H1 (cell line): ENCODE measurements around the gene MVP. TPM values are rescaled to one million over a fixed set of nuclear protein-coding genes. Genes with fewer than 3 reads are reported as not detected.

Source experiments
- BACH1 ChIP-seq: IDR thresholded peaks from 2 replicates; pipeline ENCODE4 v1.6.1; 2012; ENCODE audit warnings: low read length, improper control_type of control experiment
- CEBPB ChIP-seq: IDR thresholded peaks from 2 replicates; pipeline ENCODE4 v1.6.1; 2012; ENCODE audit warnings: low read depth, low read length
- EZH2 ChIP-seq: fragments of 200-600 bp; sonication (generic); IDR thresholded peaks from 2 replicates; pipeline ENCODE4 v1.7.1; 2012; ENCODE audit warnings: low read depth, mild to moderate bottlenecking, moderate library complexity, low read length, inconsistent platforms; ENCODE audit not compliant: severe bottlenecking
- KDM4A ChIP-seq: IDR thresholded peaks from one replicate; pipeline ENCODE4 v1.7.1; 2012; ENCODE audit warnings: low read depth, mild to moderate bottlenecking, moderate library complexity, low read length, inconsistent platforms; ENCODE audit not compliant: severe bottlenecking
- KDM5A ChIP-seq: fragments of 200-600 bp; IDR thresholded peaks from 2 replicates; pipeline ENCODE4 v1.7.1; 2012; ENCODE audit warnings: mild to moderate bottlenecking, low read length, inconsistent platforms, mixed read lengths
- PHF8 ChIP-seq: fragments of 200-600 bp; sonication (generic); conservative IDR thresholded peaks from 2 replicates; pipeline ENCODE4 v1.7.1; 2012; ENCODE audit warnings: low read depth, mild to moderate bottlenecking, inconsistent platforms, low read length, moderate library complexity
- POLR2A ChIP-seq, 2 experiments: IDR thresholded peaks; 1 replicate in 1 of 2; 2 replicates in 1 of 2; pipeline ENCODE4 v1.6.1; 2011; ENCODE audit warnings: low read depth in 2 of 2, low read length in 2 of 2, mild to moderate bottlenecking in 2 of 2; ENCODE audit errors: control extremely low read depth in 1 of 2
- POU5F1 ChIP-seq: IDR thresholded peaks from 2 replicates; pipeline ENCODE4 v1.6.1; 2011; ENCODE audit warnings: low read depth, mild to moderate bottlenecking, low read length, moderate library complexity
- RFX5 ChIP-seq: IDR thresholded peaks from 2 replicates; pipeline ENCODE4 v1.6.1; 2011; ENCODE audit warnings: low read depth, low read length, improper control_type of control experiment, borderline replicate concordance
- SAP30 ChIP-seq: fragments of 300-600 bp; sonication (generic); IDR thresholded peaks from 2 replicates; pipeline ENCODE4 v1.7.1; 2012; ENCODE audit warnings: low read length, moderate library complexity, mild to moderate bottlenecking, inconsistent platforms; ENCODE audit not compliant: insufficient read depth, insufficient replicate concordance
- SIN3A ChIP-seq, 2 experiments: IDR thresholded peaks in 1 of 2; conservative IDR thresholded peaks in 1 of 2; 2 replicates each; pipeline ENCODE4 v1.6.1; 2011 to 2012; ENCODE audit warnings: low read length in 2 of 2, improper control_type of control experiment in 1 of 2, low read depth in 1 of 2, mild to moderate bottlenecking in 1 of 2
- SIRT6 ChIP-seq: IDR thresholded peaks from one replicate; pipeline ENCODE4 v1.7.1; 2012; ENCODE audit warnings: low read length, inconsistent platforms
- SP1 ChIP-seq: IDR thresholded peaks from 2 replicates; pipeline ENCODE4 v1.6.1; 2011; ENCODE audit warnings: low read depth, low read length
- TAF1 ChIP-seq: IDR thresholded peaks from 2 replicates; pipeline ENCODE4 v1.6.1; 2011; ENCODE audit warnings: mild to moderate bottlenecking, low read depth, low read length
- TBP ChIP-seq: IDR thresholded peaks from 2 replicates; pipeline ENCODE4 v1.6.1; 2011; ENCODE audit warnings: low read depth, low read length, improper control_type of control experiment
- YY1 ChIP-seq: IDR thresholded peaks from 2 replicates; pipeline ENCODE4 v1.6.1; 2011; ENCODE audit warnings: low read depth, mild to moderate bottlenecking, low read length
- ZNF274 ChIP-seq: IDR thresholded peaks from 2 replicates; pipeline ENCODE4 v1.7.0; 2012; ENCODE audit warnings: low read length, borderline replicate concordance; ENCODE audit errors: extremely low read depth
- polyA plus RNA-seq, 7 experiments: library from polyadenylated mRNA; depleted of rRNA in 3 of 7; stranded (reverse) in 5 of 7; unstranded in 2 of 7; fragments of >200 nt in 5 of 7; fragments of 200-250 nt in 2 of 7; gene quantifications; 1 replicate in 5 of 7; 2 replicates in 1 of 7; 4 replicates in 1 of 7; pipeline versions ENCODE4 v1.2.1 to v1.2.3, GENCODE V29; 2011 to 2013; ENCODE audit warnings: missing spikeins in 2 of 7, mixed read lengths in 2 of 7
- total RNA-seq: library from RNA; stranded (reverse); fragmentation: NEBNext Ultra II Directional; extraction: Animal tissue kit (Norgen Biotek cat#: 25700); gene quantifications from 2 replicates; pipeline ENCODE4 v1.2.1, GENCODE V29; 2021
- TF ChIP-seq, protein P1 (sequence below): IDR thresholded peaks from 2 replicates; pipeline ENCODE4 v1.6.1; 2012; ENCODE audit warnings: low read length, inconsistent platforms
- TF ChIP-seq, protein P2 (sequence below): IDR thresholded peaks from 2 replicates; pipeline ENCODE4 v1.6.1; 2011; ENCODE audit warnings: low read depth, mild to moderate bottlenecking, low read length; ENCODE audit not compliant: insufficient read depth
- TF ChIP-seq, protein P3 (sequence below): IDR thresholded peaks from 2 replicates; pipeline ENCODE4 v1.6.1; 2012; ENCODE audit warnings: inconsistent platforms
- TF ChIP-seq, protein P4 (sequence below): IDR thresholded peaks from 2 replicates; pipeline ENCODE4 v1.6.1; 2012; ENCODE audit warnings: inconsistent platforms

MVP gene
- total and polyA plus RNA-seq, 2 of the 8 experiments (the other 6 are each of a cell fraction or from before 2014, with no cell fraction given): 1.9 TPM

GRCh38 chr16:29807426-29808218, 12.6 kb upstream of the MVP start (continued):
- TF ChIP-seq, protein P1, sequence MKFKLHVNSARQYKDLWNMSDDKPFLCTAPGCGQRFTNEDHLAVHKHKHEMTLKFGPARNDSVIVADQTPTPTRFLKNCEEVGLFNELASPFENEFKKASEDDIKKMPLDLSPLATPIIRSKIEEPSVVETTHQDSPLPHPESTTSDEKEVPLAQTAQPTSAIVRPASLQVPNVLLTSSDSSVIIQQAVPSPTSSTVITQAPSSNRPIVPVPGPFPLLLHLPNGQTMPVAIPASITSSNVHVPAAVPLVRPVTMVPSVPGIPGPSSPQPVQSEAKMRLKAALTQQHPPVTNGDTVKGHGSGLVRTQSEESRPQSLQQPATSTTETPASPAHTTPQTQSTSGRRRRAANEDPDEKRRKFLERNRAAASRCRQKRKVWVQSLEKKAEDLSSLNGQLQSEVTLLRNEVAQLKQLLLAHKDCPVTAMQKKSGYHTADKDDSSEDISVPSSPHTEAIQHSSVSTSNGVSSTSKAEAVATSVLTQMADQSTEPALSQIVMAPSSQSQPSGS: no peak
- TF ChIP-seq SIRT6 (no peak), EZH2 (no peak), TAF1 (0 out of 2 replicates have a peak, but pooled peaks have one; percentile 20), PHF8 (peak; percentile 26; the same call in 1 of the 2 replicates), KDM4A (no peak), POLR2A (IDR thresholded peaks at IDR 0.05; ENCODE audit: control extremely low read depth in 1 of 2, low read depth in 2 of 2, low read length in 2 of 2) (peak in 1 of 2 experiments; percentile 59; a peak in 1 of 3 replicates), SAP30 (peak; percentile 70), TBP (0 out of 2 replicates have a peak, but pooled peaks have one; percentile 30), RFX5 (no peak), POU5F1 (no peak), ZNF274 (no peak), KDM5A (0 out of 2 replicates have a peak, but pooled peaks have one; percentile 31), YY1 (no peak), CEBPB (0 out of 2 replicates have a peak, but pooled peaks have one; percentile 6), BACH1 (peak; percentile 31; the same call in 1 of the 2 replicates), SP1 (no peak), SIN3A (conservative IDR thresholded peaks at IDR 0.05 in 1 of 2, IDR thresholded peaks at IDR 0.05 in 1 of 2; ENCODE audit: low read depth in 1 of 2, low read length in 2 of 2) (peak; percentile 69 to 94; a peak in 2 of 4 replicates)
- TF ChIP-seq, protein P2, sequence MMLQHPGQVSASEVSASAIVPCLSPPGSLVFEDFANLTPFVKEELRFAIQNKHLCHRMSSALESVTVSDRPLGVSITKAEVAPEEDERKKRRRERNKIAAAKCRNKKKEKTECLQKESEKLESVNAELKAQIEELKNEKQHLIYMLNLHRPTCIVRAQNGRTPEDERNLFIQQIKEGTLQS: no peak
- TF ChIP-seq, protein P3, sequence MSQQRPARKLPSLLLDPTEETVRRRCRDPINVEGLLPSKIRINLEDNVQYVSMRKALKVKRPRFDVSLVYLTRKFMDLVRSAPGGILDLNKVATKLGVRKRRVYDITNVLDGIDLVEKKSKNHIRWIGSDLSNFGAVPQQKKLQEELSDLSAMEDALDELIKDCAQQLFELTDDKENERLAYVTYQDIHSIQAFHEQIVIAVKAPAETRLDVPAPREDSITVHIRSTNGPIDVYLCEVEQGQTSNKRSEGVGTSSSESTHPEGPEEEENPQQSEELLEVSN: peak; percentile 87
- TF ChIP-seq, protein P4, sequence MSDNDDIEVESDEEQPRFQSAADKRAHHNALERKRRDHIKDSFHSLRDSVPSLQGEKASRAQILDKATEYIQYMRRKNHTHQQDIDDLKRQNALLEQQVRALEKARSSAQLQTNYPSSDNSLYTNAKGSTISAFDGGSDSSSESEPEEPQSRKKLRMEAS: peak; percentile 98
